ENCODE results near the gene CAPN11.
A peak's percentile ranks its signal among the peaks of the same experiment; 100 is the strongest.

Gene CAPN11

DNA sequence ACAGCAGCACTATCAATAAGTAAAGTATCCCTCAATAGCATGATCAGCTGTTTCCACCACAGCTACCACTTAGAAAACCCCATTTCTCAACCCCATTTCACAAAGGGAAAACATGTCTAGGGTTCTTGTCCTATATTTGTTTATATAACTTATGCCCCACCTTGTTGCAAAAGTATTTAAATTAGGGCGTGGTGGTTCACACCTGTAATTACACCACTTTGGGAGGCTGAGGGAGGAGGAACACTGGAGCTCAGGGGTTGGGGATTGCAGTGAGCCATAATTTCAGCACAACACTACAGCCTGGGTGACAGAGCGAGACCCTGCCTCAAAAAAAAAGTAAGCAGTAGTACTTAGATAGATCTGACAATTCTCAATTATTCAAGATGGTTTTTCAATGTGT lies 35.1 kb upstream of the CAPN11 start:
- no peak overlapping the region; the same call in 1 of the 2 replicates for H3K4me3 ChIP-seq (ENCODE audit: low read length)
- no peak for TF ChIP-seq ZNF274 (IDR thresholded peaks at IDR 0.05; ENCODE audit: low read depth, low read length)

DNA sequence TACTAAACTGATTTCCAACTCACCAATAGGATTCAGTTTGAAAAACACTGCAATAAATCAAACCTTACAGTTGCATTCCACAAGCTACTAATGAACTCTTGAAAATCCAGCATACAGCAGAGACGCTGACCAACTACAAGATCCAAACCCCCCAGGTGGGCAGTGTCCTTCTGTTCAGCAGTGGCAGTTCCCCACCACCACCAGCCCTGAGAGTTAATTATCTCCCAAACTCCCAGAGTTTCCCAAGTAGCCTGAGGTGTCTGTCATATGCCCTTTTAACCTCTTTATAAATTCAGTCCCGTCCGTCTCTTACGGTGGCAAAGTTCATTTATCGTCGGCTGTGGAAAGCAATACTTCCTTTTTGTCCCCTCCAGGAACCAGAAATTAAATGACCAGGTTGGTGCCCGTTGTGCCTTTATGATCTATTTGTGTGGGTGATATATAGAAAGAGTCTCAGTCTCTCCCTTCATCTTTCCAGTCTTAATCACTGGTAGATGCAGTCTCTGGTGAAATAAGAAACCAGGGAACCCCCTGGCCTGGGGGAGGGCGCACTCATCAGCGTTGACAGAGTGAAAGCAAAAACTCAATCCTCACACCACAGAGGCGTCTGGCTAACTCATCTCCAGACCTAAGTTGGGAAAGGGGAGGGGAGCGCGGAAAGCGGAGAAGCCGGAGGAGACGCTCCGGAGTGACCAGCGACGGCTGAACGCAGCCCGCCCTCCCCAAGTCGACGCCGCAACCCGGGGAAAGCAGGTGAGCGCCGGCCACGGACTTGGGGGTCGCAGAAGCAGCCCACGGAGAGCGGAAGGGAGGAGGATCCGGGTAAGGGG lies 32.1 kb upstream of the CAPN11 start:
- H3K4me3 ChIP-seq (ENCODE audit: low read length) = peak overlapping the region; percentile 98
- TF ChIP-seq ZNF274 (IDR thresholded peaks at IDR 0.05; ENCODE audit: low read depth, low read length) = no peak

DNA sequence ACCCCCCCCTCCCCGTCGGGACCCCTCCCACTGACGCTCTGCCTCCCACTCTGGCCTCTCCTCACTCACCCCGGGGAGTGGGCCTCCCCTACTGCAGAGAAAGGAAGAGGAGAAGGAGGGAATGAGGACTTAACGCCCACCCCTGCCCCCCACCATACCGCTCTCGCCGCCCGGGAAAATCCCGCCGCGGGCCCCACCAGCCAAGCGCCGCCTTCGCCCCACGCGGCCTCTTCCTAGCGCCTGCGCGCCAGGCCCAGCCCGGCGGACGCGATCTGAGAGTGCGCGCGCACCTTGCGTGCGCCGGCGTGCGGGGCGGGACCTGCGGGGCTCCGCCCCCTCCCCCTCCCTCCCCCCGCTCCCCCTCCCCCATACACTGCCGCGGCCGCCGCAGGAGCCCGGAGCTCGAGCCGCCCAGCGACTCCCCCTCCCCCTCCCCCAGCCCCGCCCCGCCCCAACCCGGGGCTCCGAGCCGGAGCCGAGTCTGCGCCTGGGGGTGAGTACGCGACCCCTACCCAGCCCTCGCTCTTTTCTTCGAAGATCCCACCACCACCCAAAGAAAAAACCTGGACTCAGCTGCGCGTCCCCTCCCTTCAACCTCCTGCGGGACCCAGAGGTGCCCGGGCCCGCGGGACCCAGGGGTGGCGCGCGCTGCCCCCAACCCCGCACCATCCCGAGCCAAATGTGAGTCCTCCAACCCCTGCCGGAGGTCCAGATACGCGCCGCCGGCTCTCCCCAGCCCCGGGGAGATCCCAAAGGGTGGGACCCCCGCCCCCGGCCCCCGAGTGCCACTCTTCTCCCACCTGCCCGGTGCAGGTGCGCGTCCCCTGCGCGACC lies 31.2 kb upstream of the CAPN11 start, which contains the start of the genes MRPL14 and TMEM63B:
Gene MRPL14 (minus strand): TSS at position 267 of the 834 bp plus-strand sequence. CDS start 10,841 bp downstream, outside the sequence.
Gene TMEM63B (plus strand): TSS at position 369 of the 834 bp plus-strand sequence. CDS start 7,031 bp downstream, outside the sequence.
- TF ChIP-seq ZNF274 (IDR thresholded peaks at IDR 0.05; ENCODE audit: low read depth, low read length) = no peak
- H3K4me3 ChIP-seq (ENCODE audit: low read length) = peak within 1 kb of the TSS; percentile 98

DNA sequence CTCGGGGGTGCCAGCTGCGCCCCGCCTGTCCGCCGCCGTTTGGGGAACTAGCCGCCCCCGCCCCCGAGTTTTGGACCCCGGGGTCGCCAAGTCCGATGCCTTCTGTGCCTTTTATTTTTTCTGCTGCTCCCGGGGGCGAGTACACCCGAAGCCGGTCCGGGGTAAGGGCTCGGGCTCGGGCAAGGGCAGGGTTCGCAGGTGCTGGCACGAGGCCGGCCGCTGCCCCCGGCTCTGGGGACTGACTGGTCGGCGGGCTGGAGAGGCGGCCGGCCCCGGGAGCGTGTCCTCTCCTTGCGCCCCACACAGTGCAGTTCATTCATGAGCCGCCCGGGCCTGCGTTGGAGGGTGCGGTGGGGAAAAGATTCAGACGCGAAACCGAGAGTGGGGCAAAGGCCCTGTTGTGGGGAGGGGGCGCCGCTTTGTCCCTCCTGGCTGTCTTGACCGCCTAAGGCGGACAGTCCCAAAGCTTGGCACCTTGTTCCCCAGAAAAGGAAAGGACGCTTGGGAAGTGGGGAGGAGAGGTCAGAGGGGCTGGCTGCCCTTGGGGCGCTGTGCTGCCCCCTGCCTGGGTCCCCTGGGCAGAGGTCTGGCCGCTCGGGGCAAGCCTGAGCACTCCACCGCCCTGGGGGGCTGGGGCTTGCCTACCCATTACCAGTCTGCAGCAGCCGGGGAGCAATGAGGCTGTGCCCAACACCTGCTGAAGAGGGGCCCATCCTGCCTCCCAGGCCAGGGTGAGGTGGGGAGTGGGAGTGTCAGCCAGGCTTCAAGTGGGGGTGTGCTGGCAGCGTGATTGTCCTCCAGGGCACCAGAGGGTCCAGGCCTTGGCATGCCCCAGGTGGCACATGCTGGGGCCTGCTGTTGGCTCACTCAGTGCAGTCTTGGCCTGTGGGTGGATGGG lies 30.4 kb upstream of the CAPN11 start:
- no peak for TF ChIP-seq ZNF274 (IDR thresholded peaks at IDR 0.05; ENCODE audit: low read depth, low read length)
- peak overlapping the region; percentile 91 for H3K4me3 ChIP-seq (ENCODE audit: low read length)

DNA sequence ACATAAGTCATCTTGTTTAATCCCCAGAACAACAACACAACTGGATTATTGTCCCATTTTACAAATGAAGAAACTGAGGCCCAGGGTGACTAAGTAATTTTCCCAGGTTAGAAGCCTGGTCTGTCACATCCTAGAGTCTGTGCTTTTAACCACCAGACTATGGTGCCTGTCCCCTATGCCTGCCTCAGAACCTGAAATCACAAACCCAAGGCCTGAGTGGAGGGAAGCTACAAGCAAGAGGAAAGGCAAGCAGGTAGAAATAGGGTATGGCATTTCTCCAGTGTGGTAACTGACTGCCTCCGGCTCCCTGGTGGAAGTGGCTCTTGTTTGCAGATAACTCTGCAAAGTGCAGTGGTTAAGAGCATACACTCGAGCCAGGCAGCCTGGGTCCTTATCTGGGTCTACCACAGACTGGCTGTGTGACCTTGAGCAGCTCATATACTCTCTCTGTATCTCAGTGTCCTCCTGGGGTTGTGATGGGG lies 28.7 kb upstream of the CAPN11 start:
- no peak for TF ChIP-seq ZNF274 (IDR thresholded peaks at IDR 0.05; ENCODE audit: low read depth, low read length)
- no peak overlapping the region for H3K4me3 ChIP-seq (ENCODE audit: low read length)

DNA sequence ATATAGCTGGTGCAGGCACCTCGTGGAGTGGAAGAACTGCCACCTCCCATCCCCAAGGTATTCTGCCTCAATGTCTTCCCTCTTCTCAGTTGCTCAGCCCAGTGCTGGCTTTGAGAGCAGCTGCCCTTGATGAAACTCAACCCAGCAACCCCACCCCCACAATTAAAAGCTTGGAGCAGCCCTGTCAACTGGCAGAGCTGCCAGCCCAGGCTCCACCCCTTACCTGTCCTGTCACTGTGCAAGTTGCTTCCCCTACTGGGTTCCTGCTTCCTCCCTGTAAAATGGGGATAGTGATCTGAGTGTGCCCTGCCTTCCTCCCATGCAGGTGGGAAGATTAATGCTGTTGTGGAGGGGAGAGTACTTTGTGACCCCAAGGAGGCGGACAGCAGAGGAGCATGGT lies 26.7 kb upstream of the CAPN11 start:
- no peak for TF ChIP-seq ZNF274 (IDR thresholded peaks at IDR 0.05; ENCODE audit: low read depth, low read length)
- H3K4me3 ChIP-seq (ENCODE audit: low read length) = no peak overlapping the region

DNA sequence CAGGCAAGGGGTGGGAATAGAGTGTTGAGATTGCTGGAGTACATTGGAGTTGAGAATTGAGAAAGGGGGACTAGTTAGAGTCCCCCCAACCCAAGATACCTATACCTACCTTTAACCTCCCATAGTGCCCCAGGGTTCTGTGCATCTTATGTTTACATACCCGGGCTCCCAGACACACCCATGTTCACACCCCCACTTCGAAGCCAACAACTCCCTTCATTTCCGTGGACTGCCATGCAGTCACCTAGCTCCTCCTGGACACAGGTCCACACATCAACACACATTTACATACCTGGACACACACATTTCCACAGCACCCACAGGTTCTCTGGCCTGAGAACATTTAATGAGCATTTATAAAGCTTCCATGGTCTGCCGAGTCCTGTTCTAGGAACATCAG lies 26.1 kb upstream of the CAPN11 start:
- no peak overlapping the region for H3K4me3 ChIP-seq (ENCODE audit: low read length)
- TF ChIP-seq ZNF274 (IDR thresholded peaks at IDR 0.05; ENCODE audit: low read depth, low read length) = no peak

DNA sequence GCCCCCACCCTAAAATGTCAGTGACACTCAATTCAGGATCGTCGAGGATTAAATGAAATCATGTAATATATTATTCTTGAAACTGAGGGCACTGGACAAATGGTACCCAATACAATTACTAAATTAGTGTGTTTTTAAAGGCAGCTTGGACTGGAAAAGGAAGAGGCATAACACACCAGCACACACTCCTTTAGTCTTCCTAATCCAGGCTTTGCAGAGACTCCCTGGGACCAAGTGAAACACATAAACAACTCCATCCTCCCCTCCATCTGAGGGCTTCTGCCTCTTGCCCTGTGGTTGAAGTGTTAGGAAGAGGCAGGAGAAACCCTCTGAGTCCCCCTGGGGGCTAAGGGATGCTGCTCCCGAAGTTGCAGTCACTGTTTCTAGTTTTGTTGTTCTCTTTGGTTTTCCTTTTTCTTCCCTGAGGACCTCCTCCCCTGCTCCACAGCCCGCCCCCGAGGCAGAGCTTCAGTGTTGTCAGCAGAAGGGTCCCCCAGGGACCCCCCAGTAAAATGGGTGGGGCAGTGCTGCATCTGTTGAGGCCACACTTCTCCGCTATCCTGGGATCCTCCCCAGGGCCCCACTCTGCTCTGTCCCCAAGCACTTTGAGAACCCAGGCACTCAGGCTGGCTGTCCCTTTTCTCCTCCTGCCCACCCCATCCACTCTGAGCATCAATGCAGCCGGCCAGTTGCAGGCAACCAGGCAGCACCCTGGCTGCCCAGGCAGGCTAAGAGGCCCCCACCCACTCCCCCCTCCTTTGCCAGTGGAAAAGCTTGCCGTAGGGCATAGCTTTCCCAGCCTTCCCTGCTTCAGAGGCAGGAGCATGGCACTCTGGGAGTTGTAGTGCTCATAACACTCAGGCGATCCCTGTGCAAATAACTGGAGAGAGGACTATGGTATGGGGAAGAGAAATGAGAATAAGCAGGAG lies 25.4 kb upstream of the CAPN11 start:
- no peak for TF ChIP-seq ZNF274 (IDR thresholded peaks at IDR 0.05; ENCODE audit: low read depth, low read length)

DNA sequence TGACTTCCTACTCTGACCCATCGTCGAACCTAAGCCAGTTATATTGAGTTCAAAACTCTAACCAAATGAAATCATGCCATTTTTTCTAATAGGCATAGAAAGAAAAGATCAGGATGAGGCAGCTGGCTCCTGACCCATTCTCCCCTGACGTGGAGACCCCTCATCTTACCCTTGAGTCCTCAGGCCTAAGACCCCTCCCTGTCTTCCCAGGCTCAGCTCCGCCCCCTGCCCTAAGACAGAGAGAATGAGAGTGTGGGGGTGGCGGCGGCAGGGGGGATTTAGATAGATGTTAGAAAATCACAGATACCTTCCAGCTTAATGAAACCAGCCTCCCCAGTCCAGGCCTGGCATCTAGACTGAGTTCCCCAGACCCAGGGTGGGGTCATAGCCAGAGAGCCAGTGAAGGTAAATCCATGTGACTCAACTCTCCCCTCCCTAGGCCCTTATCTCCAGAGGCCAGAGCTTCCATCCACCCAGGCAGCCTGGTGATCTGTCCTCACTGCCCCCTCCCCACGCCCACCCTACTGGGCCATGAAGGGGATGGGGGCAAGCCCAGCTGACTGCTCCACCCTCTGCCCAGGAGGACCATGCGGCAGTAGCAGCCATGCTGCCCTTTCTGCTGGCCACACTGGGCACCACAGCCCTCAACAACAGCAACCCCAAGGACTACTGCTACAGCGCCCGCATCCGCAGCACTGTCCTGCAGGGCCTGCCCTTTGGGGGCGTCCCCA lies 24.5 kb upstream of the CAPN11 start:
- H3K4me3 ChIP-seq (ENCODE audit: low read length) = no peak overlapping the region
- TF ChIP-seq ZNF274 (IDR thresholded peaks at IDR 0.05; ENCODE audit: low read depth, low read length) = no peak

More for the DNA sequence above, 25.4 kb upstream of the CAPN11 start:
- no peak overlapping the region for H3K4me3 ChIP-seq (ENCODE audit: low read length)

DNA sequence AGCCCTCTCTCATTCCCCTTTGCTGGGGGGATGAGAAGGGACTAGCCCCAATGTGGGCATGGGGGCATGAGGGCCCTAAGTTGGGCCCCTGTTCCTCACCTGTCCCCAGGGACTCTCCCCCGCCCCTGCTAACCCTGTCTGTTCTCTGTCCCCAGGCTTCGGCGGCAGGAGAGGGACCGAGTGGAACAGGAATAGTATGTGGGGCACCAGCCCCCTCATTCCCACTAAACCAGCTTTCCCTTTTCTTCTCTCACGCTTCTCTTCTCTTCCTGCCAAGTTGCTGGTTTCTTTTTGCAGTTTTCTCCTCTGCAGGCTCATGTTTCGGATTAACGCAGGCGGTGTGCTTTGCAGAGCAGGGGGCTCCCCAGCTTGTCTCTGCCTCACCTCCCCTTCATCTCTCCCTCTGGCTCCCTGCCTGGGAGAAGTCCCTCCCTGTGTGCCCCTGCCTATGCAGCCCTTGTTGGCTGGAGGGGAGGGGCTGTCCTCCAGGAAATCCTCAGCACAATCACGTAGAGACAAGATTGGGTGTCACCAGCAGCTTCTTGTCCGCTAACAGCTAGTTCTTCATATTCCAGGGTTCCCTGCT lies 23.4 kb upstream of the CAPN11 start:
- H3K4me3 ChIP-seq (ENCODE audit: low read length) = no peak overlapping the region
- no peak for TF ChIP-seq ZNF274 (IDR thresholded peaks at IDR 0.05; ENCODE audit: low read depth, low read length)

DNA sequence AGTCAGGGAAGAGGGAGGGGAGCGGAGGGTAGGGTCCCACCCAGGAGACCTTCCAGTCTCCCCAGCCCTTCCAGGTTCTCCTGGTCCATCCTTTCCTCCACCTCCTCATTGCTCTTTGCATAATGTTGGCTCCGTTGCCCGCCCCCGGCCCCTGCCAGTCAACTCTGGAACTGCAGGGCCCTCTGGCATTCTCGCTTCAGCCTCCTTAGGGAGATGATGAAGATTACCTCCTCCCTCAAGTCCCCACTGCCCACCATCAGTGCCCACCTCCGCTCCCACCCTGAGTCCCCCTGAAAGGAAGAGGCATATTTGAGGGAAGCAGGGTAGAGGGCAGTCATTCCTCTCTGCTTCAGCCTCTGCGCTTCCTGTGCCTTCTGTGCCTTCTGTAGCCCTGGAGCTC lies 22.7 kb upstream of the CAPN11 start:
- no peak for TF ChIP-seq ZNF274 (IDR thresholded peaks at IDR 0.05; ENCODE audit: low read depth, low read length)

More for the DNA sequence above, 22.7 kb upstream of the CAPN11 start:
- no peak overlapping the region for H3K4me3 ChIP-seq (ENCODE audit: low read length)
